GM19193 (cell line): ENCODE data around the gene C9orf50.

Experiments used
- POLR2A ChIP-seq: IDR thresholded peaks from 4 replicates; pipeline ENCODE4 v1.6.1; 2011; ENCODE audit not compliant: insufficient read depth, insufficient read length; ENCODE audit errors: extremely low read depth

The C9orf50 gene, protein sequence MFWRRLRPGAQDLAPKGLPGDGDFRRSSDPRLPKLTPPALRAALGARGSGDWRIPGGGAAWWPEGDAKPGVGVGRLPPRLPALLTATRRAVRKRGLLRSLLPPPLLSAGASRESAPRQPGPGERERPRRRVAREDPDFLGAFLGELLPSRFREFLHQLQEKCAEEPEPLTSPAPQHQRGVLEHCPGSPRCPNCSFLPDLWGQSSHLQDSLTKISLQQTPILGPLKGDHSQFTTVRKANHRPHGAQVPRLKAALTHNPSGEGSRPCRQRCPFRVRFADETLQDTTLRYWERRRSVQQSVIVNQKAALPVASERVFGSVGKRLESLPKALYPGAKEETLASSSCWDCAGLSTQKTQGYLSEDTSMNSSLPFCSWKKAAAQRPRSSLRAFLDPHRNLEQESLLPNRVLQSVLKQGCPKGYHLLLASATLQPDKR

DNA sequence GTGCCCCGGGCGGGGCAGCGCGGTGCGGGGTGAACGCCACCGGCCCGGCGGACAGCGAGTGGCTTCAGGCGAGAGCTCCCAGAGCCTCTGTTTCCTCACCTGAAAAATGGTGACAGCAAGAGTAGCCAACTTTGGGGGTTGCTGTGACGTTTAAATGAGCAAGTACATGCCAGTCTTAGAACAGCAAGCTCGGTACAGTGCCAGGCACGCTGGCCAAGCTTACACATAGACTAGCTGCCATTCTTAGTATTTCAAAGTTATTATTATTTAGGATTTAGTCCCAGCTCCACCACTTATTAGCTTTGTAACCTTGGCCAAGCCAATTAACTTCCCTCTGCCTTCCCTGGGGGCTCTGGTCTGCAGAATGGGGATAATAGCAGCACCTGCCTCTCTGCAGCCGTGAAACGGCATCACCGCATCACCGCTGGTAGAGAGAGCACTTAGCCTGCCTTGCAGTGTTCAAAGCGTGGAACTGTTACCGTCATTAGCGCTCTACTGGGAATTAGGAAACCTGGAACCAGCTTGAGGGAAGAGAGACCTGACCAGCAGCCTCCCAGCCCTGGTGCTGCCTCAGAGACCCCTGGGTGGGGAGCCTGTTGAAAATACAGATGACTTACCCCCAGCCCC, at the start of gene C9orf50:
C9orf50 (minus strand) TSS at position 433 of the 627 bp plus-strand sequence. CDS start 527 bp downstream, outside the sequence.
- TF ChIP-seq POLR2A: no peak

- no peak for TF ChIP-seq POLR2A
Observed at GRCh38 chr9:129669946-129670345, 49.0 kb upstream of the C9orf50 start.

DNA sequence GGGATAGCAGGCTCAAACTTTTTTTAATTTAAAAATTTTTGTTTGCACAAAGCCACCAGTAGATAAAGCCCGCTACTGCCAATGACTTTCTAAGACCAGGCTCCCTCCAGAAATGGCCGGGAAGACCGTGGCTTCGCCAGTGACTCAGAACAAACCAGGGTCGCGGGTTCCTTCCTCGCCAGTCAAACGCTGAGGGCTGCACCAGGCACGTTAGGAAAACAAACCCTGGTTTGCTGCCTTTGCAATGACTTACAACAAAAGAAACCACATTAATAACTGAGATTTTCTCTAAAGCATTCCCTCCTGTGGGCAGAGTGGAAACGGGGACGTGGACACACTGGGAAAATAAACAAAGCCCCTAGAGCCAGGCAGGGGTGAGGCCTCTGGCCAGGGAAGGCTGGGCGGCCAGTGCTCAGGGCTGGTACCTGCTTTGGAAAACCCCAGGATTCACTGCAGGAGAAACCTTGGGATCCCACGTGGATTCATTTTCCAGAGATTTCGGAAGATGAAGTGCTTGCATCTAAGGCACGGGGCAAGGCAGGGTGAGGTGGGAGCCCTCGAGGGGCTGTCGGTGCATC, 48.3 kb upstream of the C9orf50 start:
- TF ChIP-seq POLR2A: no peak

GRCh38 chr9:129667850-129668249, 46.9 kb upstream of the C9orf50 start:
- no peak for TF ChIP-seq POLR2A

DNA sequence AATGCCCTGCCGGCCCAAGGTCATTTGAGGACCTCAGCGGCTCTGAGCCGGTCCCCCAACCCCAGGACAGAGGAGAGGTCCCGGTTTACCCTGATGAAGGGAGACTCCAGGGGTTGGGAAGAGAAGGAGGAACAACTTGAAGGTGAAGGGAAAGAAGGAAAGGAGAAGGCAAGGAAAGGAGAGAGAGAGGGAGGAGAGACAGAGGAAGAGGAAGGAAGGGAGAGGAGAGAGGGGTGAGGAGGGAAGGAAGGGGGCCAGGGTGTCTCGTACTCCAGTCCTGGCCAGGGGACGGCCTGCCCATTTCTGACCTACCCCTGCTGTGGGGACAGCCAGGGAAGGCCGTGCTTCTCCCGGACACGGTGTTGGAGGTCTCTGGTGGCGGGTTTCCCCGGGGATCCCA, 46.5 kb upstream of the C9orf50 start:
- no peak for TF ChIP-seq POLR2A

- no peak for TF ChIP-seq POLR2A
Observed at GRCh38 chr9:129666575-129666974, 45.7 kb upstream of the C9orf50 start.

DNA sequence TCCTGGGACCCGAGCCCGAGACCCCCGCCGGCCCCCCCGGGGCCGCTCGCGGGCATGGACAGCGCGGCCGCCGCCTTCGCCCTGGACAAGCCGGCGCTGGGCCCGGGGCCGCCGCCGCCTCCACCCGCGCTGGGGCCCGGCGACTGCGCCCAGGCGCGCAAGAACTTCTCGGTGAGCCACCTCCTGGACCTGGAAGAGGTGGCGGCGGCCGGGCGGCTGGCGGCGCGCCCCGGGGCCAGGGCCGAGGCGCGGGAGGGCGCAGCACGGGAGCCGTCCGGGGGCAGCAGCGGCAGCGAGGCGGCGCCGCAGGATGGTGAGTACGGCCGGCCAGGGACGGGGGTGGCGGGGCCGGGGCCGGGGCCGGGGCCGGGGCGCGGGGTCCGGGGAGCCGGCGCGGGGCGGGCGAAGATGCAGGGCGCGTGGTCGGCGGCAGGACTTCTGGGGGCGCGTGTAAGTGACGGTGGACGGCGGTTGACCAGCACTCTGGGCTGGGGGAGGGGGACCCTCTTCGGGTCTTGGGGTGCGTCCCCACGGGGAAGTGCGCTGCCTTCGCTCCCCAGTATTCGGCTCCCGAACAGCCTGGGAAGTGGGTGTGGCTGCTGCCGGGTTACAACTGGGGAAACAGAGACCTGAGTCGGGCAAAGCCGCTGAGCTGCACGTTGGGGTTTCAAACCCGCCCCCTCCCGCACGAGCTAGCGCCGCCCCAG, 45.1 kb upstream of the C9orf50 start:
- no peak for TF ChIP-seq POLR2A

GRCh38 chr9:129665389-129665775, 44.5 kb upstream of the C9orf50 start, which contains the start of gene PRRX2:
TSS of gene PRRX2 (plus strand) at chr9:129665647. CDS start at chr9:129665868, 221 bp downstream.
- TF ChIP-seq POLR2A: no peak

GRCh38 chr9:129664746-129665388, 44.0 kb upstream of the C9orf50 start:
- TF ChIP-seq POLR2A: no peak

DNA sequence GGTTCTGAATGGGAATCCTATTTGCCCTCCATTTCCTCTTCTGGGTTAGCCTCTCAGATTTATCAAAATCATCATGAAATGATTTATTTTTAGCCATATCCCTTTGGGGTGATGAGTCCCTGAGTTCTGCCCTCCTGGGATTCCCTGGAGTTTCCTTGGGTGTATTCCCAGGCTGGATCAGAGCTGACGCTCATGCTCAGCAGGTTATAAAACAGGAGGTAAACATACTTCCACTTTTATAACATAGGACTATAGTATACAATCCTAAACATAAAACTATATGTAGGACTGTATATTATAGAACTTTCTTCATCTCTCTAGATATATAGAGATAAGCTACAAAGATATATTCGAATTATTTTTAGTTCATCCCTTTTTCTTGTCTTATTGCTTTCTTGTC, 40.1 kb upstream of the C9orf50 start:
- TF ChIP-seq POLR2A: no peak

DNA sequence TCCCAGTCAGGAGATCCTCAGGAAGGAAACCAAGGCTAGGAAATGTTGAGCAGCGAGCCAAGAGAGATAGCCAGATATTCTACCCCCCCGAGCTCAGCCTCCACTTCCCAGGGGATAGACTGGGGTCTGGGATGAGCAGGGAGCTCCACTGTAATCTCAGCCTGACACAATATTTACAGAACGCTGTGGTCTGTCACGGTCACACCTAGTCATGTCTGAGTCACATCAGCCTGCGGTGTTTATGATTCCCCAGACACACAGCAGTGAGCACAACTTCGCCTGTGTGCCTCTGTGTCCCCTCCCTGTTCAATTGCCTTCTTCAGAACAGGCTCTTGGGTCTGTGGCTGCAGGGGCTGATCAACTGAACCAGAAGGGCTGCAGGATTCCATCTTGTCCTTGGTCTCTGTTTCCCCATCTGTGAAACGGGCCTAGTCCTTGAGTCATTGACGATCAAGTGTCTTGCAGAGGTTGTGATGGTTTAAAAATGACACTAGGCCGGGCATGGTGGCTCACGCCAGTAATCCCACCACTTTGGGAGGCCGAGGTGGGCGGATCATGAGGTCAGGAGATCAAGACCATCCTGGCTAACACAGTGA, 36.0 kb upstream of the C9orf50 start:
- TF ChIP-seq POLR2A: no peak

DNA sequence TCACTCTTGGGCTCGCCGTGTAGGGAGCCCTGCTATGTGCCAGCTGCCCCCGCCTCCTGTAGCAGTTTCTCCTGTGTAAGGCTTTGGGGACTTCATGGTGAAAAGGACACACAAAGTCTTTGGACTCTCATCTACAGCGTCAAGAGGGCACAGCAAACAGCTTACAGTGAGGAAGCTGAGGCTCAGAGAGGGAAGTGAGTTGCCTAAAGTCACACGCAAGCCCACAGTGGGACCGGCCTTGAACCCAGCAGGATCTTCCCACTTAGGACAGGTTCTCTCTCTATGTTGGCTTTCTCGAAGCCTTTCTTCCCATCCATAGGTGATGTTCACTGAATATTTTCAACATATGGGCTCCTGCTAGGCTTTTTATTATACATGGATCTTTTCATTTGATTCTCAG, 34.8 kb upstream of the C9orf50 start:
- TF ChIP-seq POLR2A: no peak

DNA sequence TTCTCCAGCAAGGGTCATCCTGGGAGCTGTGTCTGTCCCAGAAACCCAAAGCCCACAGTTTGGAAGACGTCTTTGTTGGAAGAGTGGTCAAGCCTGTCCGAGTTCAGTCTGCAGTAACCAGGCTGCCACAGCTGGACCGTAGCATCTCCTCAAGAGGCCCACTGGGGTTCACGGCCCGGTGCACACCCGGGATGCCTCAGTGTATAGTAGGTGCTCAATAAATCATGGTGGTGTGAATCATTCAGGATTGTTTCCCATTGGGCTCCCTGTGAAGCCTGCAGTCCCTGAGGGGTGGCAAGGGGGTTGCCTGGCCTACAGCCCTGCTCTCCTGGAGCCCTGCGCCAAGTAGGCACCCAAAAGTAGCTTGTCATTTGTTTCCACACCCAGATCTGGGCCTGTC, 34.3 kb upstream of the C9orf50 start:
- TF ChIP-seq POLR2A: no peak

GRCh38 chr9:129654554-129655040, 33.7 kb upstream of the C9orf50 start:
- no peak for TF ChIP-seq POLR2A
